NCI-H1105 treated with DMSO at 0.1 percent for 48 hours (cell line): ENCODE measurements around the gene CATSPERZ.
A peak's percentile ranks its signal among the peaks of the same experiment; 100 is the strongest.
"Not testable (repeated sequence)": the region's sequence is repeated elsewhere in the genome, so short reads cannot be mapped to it uniquely, and the experiment has no call there.

ENCODE experiments used
- DNase-seq: peaks from one replicate; lab custom pipeline; 2025; lab: John Stamatoyannopoulos, UW

The CATSPERZ gene

DNA sequence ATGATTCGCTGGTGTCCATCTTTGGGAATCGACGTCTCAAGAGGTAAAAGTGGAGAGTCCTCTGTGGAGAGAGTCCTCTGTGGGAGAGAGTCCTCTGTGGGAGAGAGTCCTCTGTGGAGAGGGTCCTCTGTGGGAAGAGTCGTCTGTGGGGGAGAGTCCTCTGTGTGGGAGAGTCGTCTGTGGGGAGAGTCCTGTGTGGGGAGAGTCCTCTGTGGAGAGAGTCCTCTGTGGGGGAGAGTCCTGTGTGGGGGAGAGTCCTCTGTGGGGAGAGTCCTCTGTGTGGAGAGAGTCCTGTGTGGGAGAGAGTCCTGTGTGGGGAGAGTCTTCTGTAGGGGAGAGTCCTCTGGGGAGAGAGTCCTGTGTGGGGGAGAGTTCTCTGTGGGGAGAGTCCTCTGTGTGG, 20.9 kb downstream of the CATSPERZ start:
- no peak for DNase-seq

DNA sequence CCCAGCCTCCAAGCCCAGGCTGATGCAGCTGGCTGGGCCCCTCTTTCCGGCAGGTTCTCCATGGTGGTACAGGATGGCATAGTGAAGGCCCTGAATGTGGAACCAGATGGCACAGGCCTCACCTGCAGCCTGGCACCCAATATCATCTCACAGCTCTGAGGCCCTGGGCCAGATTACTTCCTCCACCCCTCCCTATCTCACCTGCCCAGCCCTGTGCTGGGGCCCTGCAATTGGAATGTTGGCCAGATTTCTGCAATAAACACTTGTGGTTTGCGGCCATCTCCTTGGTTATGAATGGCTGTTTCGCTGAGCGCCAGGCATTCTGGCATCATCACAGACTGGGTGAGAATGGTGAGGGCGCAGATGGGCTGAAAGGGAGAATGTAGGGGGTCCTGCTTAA, 21.4 kb downstream of the CATSPERZ start:
- no peak for DNase-seq

DNA sequence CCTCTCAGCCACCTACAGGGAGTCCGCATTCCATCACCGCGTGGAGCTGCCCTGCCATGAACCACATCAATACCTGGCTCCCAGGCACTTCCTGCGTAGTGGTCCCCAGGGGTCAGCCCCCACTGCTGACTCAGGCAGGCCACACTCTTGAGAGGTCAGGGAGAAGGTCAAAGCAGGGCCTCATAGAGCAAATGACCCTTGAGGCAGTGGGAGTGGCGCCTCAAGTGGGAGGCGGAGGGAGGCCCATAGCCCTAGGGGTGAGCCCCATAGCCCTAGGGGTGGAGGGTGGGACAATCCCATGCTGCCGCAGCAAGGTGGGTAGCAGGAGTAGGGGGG, 22.7 kb downstream of the CATSPERZ start:
- no peak for DNase-seq

DNA sequence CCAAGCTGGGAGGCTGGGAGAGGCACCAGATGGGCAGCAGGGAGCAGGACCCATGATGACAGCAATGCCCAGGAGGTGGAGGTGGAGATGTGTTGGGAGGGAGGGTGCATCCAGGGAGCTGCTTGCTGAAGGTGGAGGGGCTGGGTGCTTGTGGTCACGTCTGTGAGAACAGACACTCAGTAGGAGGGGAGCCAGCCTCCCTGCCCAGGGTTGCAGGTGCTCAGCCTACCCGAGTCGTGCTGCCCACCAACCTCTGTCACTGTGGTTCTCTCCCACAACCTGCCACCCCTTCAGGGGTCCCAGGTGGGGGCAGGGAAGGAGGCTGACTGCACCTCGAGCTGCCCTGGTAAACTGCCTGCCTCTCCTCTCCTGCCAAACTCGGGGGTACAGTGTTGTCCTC, 23.2 kb downstream of the CATSPERZ start:
- no peak for DNase-seq

DNA sequence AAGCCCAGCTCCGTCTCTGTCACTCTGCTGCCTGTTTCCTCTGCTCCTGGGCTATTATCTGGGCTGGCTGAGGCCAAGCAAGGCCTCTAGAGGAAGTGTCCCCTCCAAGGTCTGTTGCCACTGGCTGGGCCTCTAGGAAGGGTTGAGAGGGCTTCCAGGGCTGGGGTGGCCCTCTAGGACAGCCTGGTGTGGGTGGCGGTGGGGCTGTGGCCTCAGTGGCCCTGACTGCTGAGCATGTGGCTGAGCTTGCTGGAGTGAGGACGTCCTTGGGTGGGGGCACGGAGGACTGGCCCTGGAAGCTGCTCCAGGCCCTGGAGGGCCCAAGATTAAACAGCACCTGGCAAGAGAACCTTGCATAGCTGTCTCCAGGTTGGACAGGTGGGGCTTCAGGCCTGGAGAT, 23.8 kb downstream of the CATSPERZ start:
- DNase-seq = not testable (repeated sequence)

DNA sequence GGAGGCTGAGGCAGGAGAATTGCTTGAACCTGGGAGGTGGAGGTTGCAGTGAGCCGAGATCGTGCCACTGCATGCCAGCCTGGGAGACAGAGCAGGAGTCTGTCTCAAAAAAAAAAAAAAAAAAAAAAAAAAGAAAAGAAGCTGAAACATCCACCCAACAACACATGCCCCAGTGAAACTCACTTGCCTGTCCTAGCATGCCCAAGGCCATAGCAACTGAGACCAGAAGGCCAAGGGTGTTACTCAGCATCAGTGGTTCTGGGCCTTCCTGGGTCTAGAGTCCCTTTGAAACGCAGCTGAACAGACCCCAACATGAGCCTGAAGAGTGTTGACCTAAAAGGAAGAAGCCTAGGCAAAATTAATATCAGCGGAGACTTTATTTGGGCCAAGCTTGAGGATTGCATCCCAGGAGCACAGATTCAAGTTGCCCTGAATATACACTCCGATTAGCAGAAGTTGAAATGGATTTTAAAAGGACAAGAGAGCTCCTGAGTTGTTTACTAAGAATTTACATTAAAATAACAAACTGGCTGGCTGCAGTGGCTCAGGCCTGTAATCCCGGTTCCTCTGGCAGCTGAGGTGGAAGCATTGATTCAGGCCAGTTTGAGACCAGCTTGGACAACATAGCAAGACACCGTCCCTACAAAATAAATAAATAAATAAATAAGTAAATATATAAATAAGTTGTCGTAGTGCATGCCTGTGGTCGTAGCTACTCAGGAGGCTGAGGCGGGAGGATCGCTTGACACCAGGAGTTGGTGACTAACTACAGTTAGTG, 24.7 kb downstream of the CATSPERZ start:
- no peak for DNase-seq

DNA sequence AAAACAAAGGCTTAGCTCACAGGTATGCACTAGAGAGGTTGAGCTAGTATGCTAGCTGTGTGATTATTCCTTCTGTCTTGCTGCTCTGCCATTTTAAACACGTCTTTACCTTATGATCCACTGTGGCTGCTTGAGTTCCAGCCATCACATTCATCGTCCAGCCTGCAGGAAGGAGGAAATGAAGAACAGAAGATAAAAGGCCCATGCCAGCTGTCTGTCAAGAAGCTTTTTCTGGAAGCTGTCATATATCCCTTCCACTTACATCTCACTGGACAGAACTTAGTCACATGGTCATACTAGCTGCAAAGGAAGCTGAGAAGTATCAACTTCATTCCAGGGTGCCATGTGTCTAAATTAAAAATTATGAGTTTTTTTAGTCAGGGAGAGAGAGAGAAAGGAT, 27.2 kb downstream of the CATSPERZ start:
- no peak for DNase-seq

DNA sequence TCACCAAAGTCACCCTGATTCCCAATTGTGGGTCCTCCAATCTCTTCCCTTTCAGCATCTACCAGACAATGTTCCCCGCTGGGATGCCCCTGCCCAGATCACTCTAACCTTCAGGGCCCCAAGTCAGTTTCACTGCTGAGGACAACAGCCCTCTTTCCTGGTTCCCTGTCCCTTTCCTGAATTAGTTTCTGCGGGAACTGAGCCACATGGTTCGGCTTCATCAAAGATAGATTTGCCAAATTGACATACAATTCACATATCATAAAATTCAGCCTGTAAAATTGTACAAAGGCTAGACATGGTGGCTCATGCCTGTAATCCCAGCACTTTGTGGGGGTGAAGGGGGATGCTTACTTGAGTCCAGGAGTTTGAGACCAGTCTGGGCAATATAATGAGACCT, 27.8 kb downstream of the CATSPERZ start:
- no peak for DNase-seq

DNA sequence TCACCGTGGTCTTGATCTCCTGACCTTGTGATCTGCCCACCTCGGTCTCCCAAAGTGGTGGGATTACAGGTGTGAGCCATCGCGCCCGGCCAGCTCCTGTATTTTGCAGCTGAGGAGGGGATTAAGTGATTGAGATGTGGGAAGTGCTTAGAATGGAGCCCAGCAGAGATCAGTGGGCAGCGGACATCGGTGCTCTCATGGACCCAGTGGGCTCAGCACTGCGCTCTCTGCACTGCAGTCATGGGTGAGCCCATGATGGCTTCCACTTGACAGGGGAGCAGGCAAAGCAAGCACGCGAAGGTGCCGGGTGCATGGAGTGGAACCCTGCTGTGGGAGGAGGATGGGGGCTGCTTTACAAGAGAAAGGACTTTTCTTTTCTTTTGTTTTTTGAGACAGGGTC, 30.7 kb downstream of the CATSPERZ start:
- no peak for DNase-seq

DNA sequence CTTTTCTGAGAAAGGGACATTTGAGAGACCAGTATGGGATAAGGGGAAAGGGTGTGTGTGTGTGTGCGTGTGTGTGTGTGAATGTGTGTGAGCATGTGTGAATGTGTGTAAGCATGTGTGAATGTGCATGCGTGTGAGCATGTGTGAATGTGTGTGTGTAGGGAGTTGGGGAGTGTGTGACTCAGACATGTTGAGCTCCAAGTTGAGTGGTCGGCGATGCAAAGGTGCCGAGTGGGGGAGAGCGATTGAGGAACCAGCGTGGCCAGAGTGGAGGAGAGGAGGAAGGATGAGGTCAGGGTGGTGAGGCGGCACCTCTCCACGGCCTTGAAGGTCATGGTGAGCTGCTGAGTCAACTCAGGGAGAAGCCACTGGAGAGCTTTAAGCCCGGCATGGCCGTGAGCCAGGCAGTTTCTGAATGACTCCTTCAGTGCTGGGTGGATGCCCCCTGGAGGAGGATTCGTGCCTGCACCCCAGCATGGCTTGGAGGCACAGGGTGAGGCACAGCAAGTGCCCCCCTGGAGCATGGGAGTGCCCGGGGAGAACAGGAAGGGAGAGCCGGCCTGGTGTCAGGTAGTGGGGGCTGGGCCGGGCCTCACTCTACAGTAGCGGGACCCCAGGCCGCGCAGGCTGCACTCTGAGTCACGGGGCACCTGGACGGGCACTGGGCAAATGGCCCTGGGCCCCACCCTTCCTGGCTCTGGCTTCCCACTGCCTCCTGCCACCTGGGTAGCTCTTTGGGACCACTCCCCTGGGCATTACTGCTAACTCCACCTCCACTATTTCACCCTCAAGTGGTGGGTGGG, 31.6 kb downstream of the CATSPERZ start:
- DNase-seq = no peak

DNA sequence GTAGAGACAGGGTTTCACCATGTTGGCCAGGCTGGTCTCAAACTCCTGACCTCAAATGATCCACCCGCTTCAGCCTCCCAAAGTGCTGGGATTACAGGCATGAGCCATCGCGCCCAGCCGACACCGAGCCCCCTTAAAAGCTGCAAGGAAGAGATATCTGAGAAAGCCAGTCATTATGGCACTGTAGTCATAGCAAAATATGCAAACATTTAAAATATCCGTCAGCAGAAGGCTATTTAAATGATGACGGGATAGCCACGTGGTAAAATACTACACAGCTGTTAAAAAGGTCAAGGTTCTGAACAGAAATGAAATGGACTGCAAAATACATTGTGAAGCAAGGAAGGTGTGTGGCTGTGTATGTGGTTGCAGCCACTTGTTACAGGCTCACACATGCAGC, 33.4 kb downstream of the CATSPERZ start:
- no peak for DNase-seq

DNA sequence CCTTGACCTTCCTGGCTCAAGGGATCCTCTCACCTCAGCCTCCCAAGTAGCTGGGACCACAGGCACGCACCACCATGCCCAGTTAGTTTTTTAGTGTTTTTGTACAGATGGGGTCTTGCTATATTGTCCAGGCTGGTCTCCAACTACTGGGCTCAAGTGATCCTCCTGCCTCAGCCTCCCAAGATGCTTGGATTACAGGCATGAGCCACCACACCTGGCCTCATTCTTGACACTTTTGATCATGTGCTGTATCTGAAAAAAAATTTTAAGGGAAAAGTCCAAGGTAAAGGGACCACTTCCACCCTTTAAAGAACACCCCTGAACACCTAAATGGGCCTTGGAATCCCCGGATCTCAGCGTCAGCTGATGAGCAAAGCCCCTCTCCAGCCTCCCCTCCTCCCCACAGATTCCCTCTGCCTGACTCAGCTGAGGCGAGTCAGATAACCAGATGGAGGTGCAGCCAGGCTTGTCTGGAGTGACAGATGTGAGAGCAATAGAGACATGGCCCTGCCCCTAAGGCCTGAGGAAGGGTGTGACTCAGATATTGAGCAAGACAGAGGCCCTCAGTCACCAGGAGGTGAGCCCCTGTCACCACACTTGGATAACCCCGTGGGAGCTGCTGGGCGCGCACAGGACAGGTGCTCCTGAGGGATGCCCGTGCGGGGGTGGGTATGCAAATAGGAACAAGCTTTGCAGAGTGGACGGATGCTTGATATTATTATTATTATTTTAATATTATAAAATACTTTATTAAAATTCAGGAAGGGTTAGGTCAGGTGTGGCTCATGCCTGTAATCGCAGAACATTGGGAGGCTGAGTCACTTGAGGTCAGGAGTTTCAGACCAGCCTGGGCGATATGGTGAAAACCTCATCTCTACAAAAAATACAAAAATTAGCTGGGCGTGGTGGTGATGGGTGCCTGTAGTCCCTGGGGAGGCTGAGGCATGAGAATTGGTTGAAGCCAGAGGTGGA, 34.9 kb downstream of the CATSPERZ start:
- DNase-seq = peak; percentile 30

DNA sequence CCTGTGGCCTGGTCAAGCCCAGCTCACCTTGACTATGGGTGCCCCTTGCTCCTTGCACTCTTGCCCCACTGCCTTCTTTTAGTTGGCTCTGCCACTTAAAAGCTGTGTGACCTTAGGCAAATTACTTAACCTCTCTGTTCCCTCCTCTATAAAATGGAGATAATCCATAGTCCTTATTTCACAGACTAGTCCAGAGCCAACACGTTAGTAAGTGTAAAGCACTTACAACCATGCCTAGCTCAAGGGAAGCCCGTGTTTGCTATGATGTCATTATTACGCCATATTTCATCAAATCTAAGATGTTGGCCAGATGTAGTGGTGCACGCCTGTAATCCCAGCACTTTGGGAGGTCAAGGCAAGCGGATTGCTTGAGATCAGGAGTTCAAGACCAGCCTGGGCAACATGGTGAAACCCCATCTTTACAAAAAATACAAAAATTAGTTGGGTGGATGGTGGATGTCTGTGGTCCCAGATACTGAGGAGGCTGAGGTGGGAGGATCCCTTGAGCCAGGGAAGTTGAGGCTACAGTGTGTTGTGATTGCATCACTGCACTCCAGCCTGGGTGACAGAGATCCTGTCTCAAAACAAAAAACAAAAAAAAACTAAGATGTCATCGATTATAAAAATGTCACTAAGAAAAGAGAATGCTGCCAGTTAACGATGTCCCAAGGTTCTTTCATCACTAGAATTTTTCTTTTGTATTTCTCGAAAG, 37.5 kb downstream of the CATSPERZ start:
- DNase-seq = no peak

DNA sequence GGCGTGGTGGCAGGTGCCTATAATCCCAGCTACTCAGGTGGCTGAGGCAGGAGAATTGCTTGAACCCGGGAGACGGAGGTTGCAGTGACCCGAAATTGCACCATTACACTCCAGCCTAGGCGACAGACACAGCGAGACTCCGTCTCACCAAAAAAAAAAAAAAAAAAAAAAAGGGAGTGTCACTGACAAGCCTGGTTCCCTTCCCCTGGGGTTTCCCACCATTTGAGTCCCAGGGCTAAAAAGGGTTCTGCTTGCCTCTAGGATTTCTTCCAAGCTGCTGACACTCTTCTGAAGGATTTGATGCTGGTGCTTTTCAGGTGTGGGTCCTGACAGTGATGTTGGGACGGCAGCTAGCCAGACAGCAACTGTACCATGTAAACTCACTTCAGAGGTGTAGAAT, 38.6 kb downstream of the CATSPERZ start:
- no peak for DNase-seq

DNA sequence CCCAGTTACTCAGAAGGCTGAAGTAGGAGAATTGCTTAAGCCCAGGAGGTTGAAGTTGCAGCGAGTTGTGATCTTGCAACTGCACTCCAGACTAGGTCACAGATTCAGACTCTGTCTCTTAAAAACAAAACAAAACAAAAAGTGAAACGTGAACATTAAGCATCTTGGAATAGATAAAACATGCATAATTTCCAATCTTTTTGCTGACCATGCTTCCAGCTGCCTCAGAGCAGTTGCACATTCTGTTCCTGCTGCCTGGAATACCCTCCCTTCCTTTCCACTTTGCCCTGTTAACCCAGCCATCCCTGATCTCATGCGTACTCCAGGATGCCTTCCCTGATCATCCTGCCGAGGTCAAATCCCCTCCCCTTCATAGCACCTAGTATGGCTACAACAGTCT, 39.1 kb downstream of the CATSPERZ start:
- DNase-seq = no peak

DNA sequence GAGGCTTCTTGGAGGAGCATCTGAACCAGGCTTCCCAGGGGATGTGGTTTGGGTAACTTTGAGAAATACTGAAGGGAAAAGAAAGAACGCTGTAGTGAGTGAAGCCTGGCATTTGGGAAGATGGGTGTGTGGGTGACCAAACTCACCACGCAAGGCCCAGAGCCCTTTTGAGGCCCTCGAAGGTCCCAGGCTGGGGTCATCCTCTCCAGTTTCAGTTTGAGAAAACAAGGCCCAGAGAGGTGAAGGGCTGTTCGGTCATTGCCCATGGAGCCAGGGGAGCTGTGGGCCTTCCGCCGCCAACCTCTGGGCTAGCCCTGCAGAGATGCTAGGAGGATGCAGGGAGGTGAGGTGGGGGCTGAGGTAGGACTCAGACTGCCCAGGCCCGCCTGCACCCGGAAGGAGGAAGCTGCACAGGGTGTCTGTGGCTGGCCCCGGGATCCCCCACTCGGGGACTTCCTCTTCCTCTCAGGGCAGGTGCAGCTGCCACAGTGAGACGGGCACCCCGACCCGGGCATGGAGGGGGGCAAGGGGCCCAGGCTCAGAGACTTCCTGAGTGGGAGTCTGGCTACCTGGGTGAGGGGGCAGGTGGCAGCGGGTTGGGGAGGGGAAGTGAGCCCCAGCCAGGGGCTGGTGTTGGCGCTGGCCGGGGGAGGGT, 39.7 kb downstream of the CATSPERZ start, which contains the start of gene CCDC88B:
Gene CCDC88B, plus strand, starts transcription at position 451 of the 655 bp plus-strand sequence. Its CDS starts 63 bp downstream, at position 514.
- DNase-seq = no peak

DNA sequence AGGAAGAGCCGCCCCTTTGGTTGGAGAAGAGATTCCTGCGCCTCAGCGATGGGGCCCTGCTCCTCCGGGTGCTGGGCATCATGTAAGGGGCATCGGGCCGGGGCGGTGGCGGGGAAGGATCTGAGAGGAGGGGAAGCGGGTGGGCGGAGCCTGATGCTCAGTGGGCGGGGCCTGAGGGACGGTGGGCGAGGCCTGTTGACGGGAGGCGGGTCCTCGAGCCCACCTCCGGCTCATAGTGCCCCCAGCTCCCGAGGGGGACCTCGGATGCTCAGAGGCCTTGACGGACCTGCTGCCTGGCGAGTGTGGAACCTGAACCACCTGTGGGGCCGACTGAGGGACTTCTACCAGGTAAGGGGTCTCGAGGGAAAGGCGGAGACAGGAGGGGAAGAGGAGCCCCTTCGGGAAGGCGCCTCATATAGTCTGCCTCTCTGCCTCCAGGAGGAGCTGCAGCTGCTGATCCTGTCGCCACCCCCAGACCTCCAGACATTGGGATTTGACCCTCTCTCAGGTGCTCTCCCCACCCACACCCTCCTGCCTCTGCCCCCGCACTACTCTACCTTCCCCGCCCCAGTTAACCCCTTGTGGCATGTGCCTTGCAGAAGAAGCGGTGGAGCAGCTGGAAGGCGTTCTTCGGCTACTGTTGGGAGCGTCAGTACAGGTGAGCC, 40.6 kb downstream of the CATSPERZ start:
- DNase-seq = no peak

DNA sequence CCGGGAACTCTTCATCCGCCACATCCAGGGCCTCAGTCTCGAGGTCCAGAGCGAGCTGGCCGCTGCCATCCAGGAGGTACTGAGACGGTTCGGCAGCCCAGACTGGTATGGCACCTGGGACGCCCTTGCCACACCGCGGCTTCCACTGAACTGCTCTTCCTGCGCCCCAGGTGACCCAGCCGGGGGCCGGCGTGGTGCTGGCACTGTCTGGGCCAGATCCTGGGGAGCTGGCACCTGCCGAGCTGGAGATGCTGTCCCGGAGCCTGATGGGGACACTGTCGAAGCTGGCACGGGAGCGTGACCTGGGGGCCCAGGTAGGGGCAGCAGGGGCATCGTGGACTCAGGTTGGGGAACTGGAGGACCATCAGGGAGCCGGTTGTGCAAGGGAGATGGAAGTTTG, 41.3 kb downstream of the CATSPERZ start:
- DNase-seq = no peak

DNA sequence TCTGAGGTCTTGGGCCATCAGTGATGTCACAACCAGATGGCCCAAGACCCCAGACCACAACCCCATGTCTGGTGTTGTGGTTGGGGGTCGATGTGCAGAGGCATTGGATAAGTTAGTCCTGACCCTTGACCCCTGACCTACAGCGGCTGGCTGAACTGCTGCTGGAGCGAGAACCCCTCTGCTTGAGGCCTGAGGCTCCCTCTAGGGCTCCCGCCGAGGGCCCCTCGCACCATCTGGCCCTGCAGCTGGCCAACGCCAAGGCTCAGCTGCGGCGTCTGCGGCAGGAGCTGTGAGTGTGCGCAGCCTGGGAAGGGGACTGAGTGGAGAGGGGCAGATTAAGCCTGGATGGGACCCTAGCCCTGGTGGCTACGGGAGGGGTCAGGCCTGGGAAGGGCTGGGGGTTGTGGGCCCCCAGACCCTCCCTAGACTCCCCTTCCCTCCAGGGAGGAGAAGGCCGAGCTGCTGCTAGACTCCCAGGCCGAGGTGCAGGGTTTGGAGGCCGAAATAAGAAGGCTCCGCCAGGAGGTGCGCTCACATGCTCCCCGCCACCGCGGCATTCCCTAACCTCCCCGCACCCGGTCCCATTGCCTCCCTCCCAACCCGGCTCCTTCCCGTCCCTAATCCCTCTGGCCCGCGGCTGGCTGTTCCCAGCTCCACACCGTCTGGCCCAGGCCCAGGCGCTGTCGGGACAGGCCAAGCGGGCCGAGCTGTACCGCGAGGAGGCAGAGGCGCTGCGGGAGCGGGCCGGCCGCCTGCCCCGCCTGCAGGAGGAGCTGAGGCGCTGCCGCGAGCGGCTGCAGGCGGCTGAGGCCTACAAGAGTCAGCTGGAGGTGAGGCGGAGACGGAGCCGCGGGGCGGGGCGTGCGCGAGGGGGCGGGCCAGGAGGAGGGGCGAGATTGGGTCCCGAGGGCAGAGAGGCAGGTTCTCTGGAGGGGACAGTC, 42.0 kb downstream of the CATSPERZ start:
- peak; percentile 53 for DNase-seq
